ENCODE measurements around the gene DPPA3.
"Not testable (repeated sequence)": the region's sequence is repeated elsewhere in the genome, so short reads cannot be mapped to it uniquely, and the experiment has no call there.

DPPA3 gene

DNA sequence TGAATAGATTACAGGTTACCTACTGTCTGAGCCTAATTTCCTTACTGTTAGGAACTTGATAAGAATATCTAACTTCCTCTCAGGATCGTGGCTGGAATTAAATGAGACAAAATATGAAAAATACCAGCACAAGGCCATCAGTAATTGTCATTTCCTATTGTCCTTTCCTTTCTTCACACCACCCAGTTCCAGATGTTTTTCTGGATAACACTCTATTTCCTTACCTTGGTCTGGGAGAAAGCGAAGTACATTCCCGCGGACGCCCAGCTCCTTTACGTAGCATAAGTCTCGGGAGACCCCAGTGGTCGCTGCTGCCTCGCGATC is 16.0 kb upstream of the DPPA3 start:
- no peaks in the 10 kb centered on the region for H3K9me3 ChIP-seq (ENCODE audit: control insufficient read depth, low read length)
- H3K27me3 ChIP-seq (ENCODE audit: control insufficient read depth, insufficient read depth, low read length): no peaks in the 10 kb centered on the region
- no peak overlapping the region for H3K9ac ChIP-seq (ENCODE audit: low read length)
- no peaks in the 10 kb centered on the region for H3K4me1 ChIP-seq (ENCODE audit: control insufficient read depth, insufficient read depth, low read length)
- no peak overlapping the region for H3K4me3 ChIP-seq (ENCODE audit: low read length)
- H3K36me3 ChIP-seq (ENCODE audit: control insufficient read depth, insufficient read depth, low read length): no peaks in the 10 kb centered on the region

GRCh38 chr12:7695566-7696197 is 15.6 kb upstream of the DPPA3 start, which contains the start of gene GDF3:
Gene GDF3, minus strand, starts transcription at chr12:7695775. Its CDS starts 47 bp downstream, at chr12:7695728.
- no peaks in the 10 kb centered on the region for H3K4me1 ChIP-seq (ENCODE audit: control insufficient read depth, insufficient read depth, low read length)
- H3K9ac ChIP-seq (ENCODE audit: low read length): no peak within 1 kb of the TSS
- no peaks in the 10 kb centered on the region for H3K36me3 ChIP-seq (ENCODE audit: control insufficient read depth, insufficient read depth, low read length)
- H3K4me3 ChIP-seq (ENCODE audit: low read length): no peak within 1 kb of the TSS
- no peaks in the 10 kb centered on the region for H3K9me3 ChIP-seq (ENCODE audit: control insufficient read depth, low read length)
- H3K27me3 ChIP-seq (ENCODE audit: control insufficient read depth, insufficient read depth, low read length): no peaks in the 10 kb centered on the region

DNA sequence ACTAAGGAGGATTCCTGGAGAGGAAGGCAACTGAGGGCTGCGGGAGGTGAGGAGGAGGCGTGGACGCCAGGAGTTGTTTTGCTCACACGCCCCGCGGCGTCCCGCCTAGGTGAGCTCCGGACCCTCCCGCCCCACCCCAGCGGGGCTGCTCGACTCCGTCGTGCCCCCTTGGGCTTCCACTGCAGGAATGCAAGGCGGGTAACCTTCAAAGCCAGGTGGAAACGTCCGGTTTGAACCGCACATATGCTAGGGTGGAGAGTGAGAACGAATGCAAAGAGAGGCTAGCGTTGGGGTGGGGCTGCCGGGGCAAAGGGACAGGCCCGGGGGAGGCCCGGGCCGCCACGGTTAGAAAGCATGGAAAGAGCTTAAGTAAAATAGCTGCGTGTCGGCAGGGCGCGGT is 5.4 kb upstream of the DPPA3 start:
- Histone ChIP-seq H3K4me3 (ENCODE audit: low read length) (no peak overlapping the region), H3K4me1 (ENCODE audit: control insufficient read depth, insufficient read depth, low read length) (no peaks in the 10 kb centered on the region), H3K9me3 (ENCODE audit: control insufficient read depth, low read length) (no peaks in the 10 kb centered on the region), H3K27me3 (ENCODE audit: control insufficient read depth, insufficient read depth, low read length) (no peaks in the 10 kb centered on the region), H3K9ac (ENCODE audit: low read length) (no peak overlapping the region), H3K36me3 (ENCODE audit: control insufficient read depth, insufficient read depth, low read length) (no peaks in the 10 kb centered on the region)

- H3K9me3 ChIP-seq (ENCODE audit: control insufficient read depth, low read length): no peaks in the 10 kb centered on the region
- no peak overlapping the region for H3K9ac ChIP-seq (ENCODE audit: low read length)
- H3K36me3 ChIP-seq (ENCODE audit: control insufficient read depth, insufficient read depth, low read length): no peaks in the 10 kb centered on the region
- no peaks in the 10 kb centered on the region for H3K4me1 ChIP-seq (ENCODE audit: control insufficient read depth, insufficient read depth, low read length)
- H3K4me3 ChIP-seq (ENCODE audit: low read length): no peak overlapping the region
- no peaks in the 10 kb centered on the region for H3K27me3 ChIP-seq (ENCODE audit: control insufficient read depth, insufficient read depth, low read length)
These were observed 1.1 kb upstream of the DPPA3 start for GRCh38 chr12:7709969-7710675.

- no peaks in the 10 kb centered on the region for H3K4me1 ChIP-seq (ENCODE audit: control insufficient read depth, insufficient read depth, low read length)
These were observed 1.7 kb downstream of the DPPA3 start for GRCh38 chr12:7712841-7713442.

DNA sequence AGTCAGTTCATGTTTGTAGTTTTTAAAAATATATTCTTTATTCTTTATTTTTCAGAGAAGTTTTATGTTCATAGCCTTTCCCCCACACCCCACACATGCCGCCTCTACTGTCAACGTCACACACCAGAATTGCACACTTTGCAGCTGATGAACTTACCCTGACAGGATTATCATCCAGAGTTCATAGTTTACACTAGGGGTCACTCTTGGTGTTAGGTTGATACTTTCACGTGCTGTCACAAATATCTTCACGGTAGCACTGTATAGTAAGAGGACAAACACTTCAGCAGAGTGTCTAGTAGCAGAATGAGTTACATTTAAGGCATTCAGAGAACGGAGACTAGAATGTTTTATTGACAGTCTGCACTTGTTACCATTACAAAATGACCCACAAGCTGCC is 5.1 kb downstream of the DPPA3 start:
- Histone ChIP-seq H3K9ac (ENCODE audit: low read length) (no peak overlapping the region), H3K9me3 (ENCODE audit: control insufficient read depth, low read length) (no peaks in the 10 kb centered on the region), H3K4me3 (ENCODE audit: low read length) (no peak overlapping the region), H3K27me3 (ENCODE audit: control insufficient read depth, insufficient read depth, low read length) (no peaks in the 10 kb centered on the region), H3K36me3 (ENCODE audit: control insufficient read depth, insufficient read depth, low read length) (no peaks in the 10 kb centered on the region), H3K4me1 (ENCODE audit: control insufficient read depth, insufficient read depth, low read length) (no peaks in the 10 kb centered on the region)

More at GRCh38 chr12:7712841-7713442, 1.7 kb downstream of the DPPA3 start:
- Histone ChIP-seq H3K9ac (ENCODE audit: low read length) (no peak overlapping the region), H3K36me3 (ENCODE audit: control insufficient read depth, insufficient read depth, low read length) (no peaks in the 10 kb centered on the region), H3K4me3 (ENCODE audit: low read length) (no peak overlapping the region), H3K9me3 (ENCODE audit: control insufficient read depth, low read length) (no peaks in the 10 kb centered on the region), H3K27me3 (ENCODE audit: control insufficient read depth, insufficient read depth, low read length) (no peaks in the 10 kb centered on the region)

GRCh38 chr12:7719946-7720730 is 8.9 kb downstream of the DPPA3 start:
- Histone ChIP-seq H3K9ac (ENCODE audit: low read length) (no peak overlapping the region), H3K9me3 (ENCODE audit: control insufficient read depth, low read length) (no peaks in the 10 kb centered on the region), H3K4me1 (ENCODE audit: control insufficient read depth, insufficient read depth, low read length) (no peaks in the 10 kb centered on the region), H3K36me3 (ENCODE audit: control insufficient read depth, insufficient read depth, low read length) (no peaks in the 10 kb centered on the region), H3K4me3 (ENCODE audit: low read length) (no peak overlapping the region), H3K27me3 (ENCODE audit: control insufficient read depth, insufficient read depth, low read length) (no peaks in the 10 kb centered on the region)

DNA sequence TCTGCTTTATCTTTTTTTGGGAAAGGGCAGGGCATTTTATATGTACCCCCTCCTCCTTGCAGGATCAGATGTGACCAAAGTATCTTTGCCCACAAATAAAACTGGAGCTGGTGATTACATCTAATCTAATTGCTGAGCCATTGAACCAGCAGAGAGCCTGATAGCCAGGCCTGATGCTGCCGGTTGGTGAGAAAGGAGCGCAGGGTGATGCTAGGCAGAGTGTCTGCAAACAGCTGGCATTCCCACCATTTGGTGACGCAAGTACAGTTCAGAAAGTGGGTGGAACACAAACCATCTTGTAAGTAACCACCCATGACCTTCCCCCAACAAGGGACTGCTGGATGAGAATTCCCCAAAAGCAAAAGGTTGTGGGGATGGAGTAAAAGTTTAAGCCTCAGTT is 12.7 kb downstream of the DPPA3 start:
- no peaks in the 10 kb centered on the region for H3K27me3 ChIP-seq (ENCODE audit: control insufficient read depth, insufficient read depth, low read length)
- H3K36me3 ChIP-seq (ENCODE audit: control insufficient read depth, insufficient read depth, low read length): no peaks in the 10 kb centered on the region
- no peak overlapping the region for H3K4me3 ChIP-seq (ENCODE audit: low read length)
- no peak overlapping the region for H3K9ac ChIP-seq (ENCODE audit: low read length)
- no peaks in the 10 kb centered on the region for H3K4me1 ChIP-seq (ENCODE audit: control insufficient read depth, insufficient read depth, low read length)
- H3K9me3 ChIP-seq (ENCODE audit: control insufficient read depth, low read length): no peaks in the 10 kb centered on the region

GRCh38 chr12:7729746-7730145 is 18.5 kb downstream of the DPPA3 start:
- H3K9me3 ChIP-seq (ENCODE audit: control insufficient read depth, low read length): no peaks in the 10 kb centered on the region
- no peaks in the 10 kb centered on the region for H3K27me3 ChIP-seq (ENCODE audit: control insufficient read depth, insufficient read depth, low read length)

GRCh38 chr12:7730984-7731383 is 19.8 kb downstream of the DPPA3 start:
- H3K9ac ChIP-seq (ENCODE audit: low read length); H3K9me3 ChIP-seq (ENCODE audit: control insufficient read depth, low read length); H3K36me3 ChIP-seq (ENCODE audit: control insufficient read depth, insufficient read depth, low read length): not testable (repeated sequence)

More at GRCh38 chr12:7729746-7730145, 18.5 kb downstream of the DPPA3 start:
- no peak overlapping the region for H3K9ac ChIP-seq (ENCODE audit: low read length)
- H3K4me1 ChIP-seq (ENCODE audit: control insufficient read depth, insufficient read depth, low read length): no peaks in the 10 kb centered on the region
- no peaks in the 10 kb centered on the region for H3K36me3 ChIP-seq (ENCODE audit: control insufficient read depth, insufficient read depth, low read length)
- H3K4me3 ChIP-seq (ENCODE audit: low read length): no peak overlapping the region

GRCh38 chr12:7731486-7731885 is 20.3 kb downstream of the DPPA3 start:
- Histone ChIP-seq H3K4me3 (ENCODE audit: low read length) (no peak overlapping the region), H3K27me3 (ENCODE audit: control insufficient read depth, insufficient read depth, low read length) (no peaks in the 10 kb centered on the region), H3K9ac (ENCODE audit: low read length) (no peak overlapping the region), H3K4me1 (ENCODE audit: control insufficient read depth, insufficient read depth, low read length) (no peaks in the 10 kb centered on the region), H3K36me3 (ENCODE audit: control insufficient read depth, insufficient read depth, low read length) (no peaks in the 10 kb centered on the region), H3K9me3 (ENCODE audit: control insufficient read depth, low read length) (no peaks in the 10 kb centered on the region)

More at GRCh38 chr12:7730984-7731383, 19.8 kb downstream of the DPPA3 start:
- H3K4me3 ChIP-seq (ENCODE audit: low read length); H3K4me1 ChIP-seq (ENCODE audit: control insufficient read depth, insufficient read depth, low read length); H3K27me3 ChIP-seq (ENCODE audit: control insufficient read depth, insufficient read depth, low read length): not testable (repeated sequence)

GRCh38 chr12:7732993-7733392 is 21.8 kb downstream of the DPPA3 start:
- H3K4me3 ChIP-seq (ENCODE audit: low read length): no peak overlapping the region
- H3K27me3 ChIP-seq (ENCODE audit: control insufficient read depth, insufficient read depth, low read length): no peaks in the 10 kb centered on the region
- no peaks in the 10 kb centered on the region for H3K4me1 ChIP-seq (ENCODE audit: control insufficient read depth, insufficient read depth, low read length)
- no peaks in the 10 kb centered on the region for H3K9me3 ChIP-seq (ENCODE audit: control insufficient read depth, low read length)
- no peaks in the 10 kb centered on the region for H3K36me3 ChIP-seq (ENCODE audit: control insufficient read depth, insufficient read depth, low read length)
- H3K9ac ChIP-seq (ENCODE audit: low read length): no peak overlapping the region
